HG03060 (cell line): ENCODE data around the gene GPC6.
A peak's percentile ranks its signal among the peaks of the same experiment; 100 is the strongest.
"Not testable (repeated sequence)": the region's sequence is repeated elsewhere in the genome, so short reads cannot be mapped to it uniquely, and the experiment has no call there.

Experiments used
- ATAC-seq: cut with Tn5 transposase; IDR thresholded peaks from one replicate; pipeline ENCODE4 v1.9.1; 2021; ENCODE audit warnings: low read depth, moderate number of reproducible peaks; ENCODE audit not compliant: unreplicated experiment

GPC6 gene

DNA sequence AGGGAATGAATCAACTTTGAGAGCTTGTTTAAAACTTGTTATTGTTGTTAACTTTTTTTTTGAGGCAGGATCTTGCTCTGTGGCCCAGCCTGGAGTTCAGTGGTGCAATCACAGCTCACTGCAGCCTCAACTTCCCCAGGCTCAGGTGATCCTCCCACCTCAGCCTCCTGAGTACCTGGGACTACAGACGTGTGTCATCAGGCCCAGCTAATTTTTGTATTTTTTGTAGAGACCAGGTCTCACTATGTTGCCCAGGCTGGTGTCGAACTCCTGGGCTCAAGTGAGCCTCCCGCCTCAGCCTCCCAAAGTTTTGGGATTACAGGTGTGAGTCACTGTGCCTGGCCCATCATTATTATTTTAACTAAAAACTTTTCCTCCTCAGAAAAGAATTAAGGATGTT lies 1117.1 kb downstream of the GPC6 start:
- ATAC-seq, result not testable (repeated sequence)

DNA sequence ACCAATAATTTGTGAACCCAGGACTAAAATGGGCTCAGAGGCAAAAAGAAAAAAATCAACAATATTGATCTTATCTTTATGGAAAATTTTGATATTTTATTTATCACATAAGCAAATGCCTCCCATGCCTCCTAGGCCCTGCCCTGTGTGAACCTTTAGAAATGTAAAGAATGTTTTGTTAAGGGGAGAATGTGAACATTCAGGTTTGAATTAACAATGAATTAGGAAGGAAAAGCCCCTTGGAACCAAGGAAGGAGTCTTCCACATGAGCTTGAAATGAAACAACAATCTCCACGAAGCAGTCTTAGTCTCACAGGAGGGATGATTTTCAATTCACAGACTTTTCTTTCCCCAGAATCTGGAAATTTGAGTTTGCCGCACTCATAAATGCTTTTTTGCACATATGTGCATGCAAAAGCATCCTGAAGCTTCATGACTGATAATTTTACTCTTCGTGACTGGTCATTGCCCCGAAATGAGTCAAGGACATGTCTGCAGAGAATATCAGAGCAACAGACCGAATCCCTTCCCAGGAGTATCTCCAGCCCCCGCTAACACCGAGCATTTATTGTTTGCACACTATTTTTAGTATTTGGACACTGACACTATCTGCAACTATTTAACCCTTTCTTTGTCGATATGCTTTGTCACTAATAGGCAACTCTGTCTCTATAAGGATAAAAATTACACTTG lies 1117.7 kb downstream of the GPC6 start:
- no peak for ATAC-seq

GRCh38 chr13:94345374-94346195 lies 1119.0 kb downstream of the GPC6 start:
- no peak for ATAC-seq

GRCh38 chr13:94346261-94347019 lies 1119.8 kb downstream of the GPC6 start:
- no peak for ATAC-seq

DNA sequence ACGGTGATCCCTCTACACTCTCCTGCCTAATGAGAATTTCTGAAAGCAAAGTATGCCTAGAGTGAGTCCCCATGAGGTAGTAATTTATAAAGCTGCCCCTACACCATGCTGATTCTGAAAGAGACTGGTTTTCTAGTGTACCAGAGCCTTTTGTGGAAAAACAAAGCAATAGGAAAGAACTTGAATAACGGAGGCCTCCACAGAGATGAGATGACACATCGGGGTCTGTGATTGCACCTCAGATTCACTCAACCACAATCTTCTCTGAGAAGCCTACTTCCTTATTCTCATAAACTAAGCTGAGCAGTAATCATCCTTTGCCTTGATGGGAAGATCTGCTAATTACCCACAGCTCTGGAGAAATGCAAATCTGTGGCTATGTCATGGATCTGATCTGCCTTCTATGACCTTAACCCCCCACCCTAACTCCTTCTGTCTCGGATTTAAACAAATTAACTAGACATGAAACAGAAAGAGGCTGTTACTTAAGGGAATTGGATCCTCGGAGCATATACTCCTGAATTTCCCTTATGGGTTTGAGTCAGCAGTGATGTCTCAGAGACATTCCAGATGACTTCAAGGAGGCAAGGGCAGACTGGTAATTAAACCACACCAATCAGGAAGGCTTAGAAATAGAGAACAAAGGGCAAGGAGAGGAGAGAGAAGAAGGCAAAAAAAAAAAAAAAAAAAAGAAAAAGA lies 1124.8 kb downstream of the GPC6 start:
- ATAC-seq, result no peak

- ATAC-seq, result no peak
These were observed 1125.5 kb downstream of the GPC6 start for GRCh38 chr13:94352057-94352456.

DNA sequence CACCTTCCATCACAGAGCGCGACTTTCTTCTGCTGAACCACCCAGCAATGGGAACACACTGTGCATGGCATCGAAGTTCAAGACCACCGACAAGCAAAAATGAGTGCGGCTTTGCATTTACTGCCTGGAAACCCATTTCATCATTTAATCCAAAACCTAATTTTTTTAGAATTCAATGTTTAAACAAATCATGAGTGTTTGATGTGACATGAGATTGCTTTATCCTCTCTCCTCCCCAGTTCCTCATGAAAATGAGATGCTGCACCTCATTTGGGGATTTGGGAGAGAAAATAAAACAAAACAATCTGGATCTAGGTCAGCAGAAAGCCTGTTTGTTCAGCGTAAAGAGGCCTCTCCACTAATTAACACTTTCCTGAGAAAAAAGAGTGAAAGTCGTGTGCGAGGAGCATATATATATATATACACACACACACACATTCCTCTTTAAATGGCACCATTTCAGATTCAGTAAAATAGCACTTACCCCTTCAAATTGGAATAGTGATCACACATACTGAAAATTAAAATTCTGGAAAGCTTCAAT lies 1126.6 kb downstream of the GPC6 start:
- ATAC-seq, result no peak

- ATAC-seq, result no peak
These were observed 1133.3 kb downstream of the GPC6 start for GRCh38 chr13:94359875-94360274.

DNA sequence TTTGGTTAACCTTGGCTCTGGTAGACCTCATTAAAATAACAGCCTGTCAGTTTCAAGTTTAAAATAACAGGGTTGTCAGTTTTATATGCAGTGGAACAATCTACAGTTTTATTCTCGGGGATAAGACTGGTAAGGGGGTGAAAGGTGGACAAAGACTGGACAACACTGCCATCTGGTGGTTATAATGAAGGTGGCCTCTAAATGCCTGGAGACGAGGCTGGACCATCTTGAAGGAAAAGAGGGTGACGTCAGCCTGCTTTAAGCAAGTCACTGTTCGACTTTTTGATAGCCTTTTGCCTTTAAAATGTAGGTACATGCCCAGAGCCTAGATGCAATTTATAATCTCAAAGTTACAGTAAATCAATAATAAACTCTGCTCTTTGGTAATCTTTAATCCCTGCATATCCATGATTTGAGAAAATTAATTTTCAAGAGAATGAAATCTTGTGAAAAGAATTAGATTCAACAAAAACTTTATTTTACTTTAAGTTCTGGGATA lies 1135.9 kb downstream of the GPC6 start:
- peak; percentile 90 for ATAC-seq

GRCh38 chr13:94366677-94367076 lies 1140.1 kb downstream of the GPC6 start:
- no peak for ATAC-seq

GRCh38 chr13:94369972-94370436 lies 1143.4 kb downstream of the GPC6 start:
- no peak for ATAC-seq

- ATAC-seq, result no peak
These were observed 1145.2 kb downstream of the GPC6 start for GRCh38 chr13:94371855-94372254.

- no peak for ATAC-seq
These were observed 1155.9 kb downstream of the GPC6 start for GRCh38 chr13:94382517-94382916.

DNA sequence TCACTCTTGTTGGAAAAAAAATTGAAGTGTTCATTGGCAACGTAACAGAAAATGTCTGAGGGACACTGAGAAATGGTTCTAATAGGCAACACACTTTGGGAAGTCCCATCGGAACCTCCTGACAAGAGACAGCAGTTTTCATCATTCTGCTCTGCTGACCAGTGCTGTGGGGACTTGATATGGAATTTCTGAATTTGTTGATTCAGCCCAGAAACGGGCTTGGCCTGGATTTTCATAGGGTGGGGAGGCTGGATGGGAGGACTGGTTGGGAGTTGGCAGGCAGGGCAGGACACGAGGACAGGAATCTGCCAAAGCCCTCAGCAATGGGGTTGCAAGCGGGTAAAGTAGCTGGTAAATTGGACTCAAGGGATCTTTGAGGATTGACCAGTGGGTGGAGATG lies 1156.4 kb downstream of the GPC6 start:
- no peak for ATAC-seq

GRCh38 chr13:94384231-94384905 lies 1157.8 kb downstream of the GPC6 start:
- ATAC-seq, result no peak

DNA sequence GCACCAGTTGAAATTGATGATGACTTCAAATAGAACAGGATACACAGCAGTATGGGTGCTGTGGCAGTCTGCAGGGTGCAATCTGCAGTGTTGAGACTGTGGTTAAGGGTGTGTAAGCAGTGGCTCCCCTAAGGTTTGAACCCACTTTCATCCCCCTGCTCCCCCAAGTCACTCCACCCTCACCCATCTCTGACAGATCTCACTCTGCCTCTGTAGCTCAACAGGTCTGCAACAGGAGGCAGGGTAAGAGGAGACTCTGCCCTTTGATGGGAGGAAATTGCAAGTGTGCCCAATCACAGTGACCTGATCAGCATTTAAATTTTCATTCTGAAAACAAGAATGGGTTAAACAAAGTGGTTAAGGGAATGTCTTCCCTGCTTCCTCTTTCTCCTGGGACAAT lies 1160.4 kb downstream of the GPC6 start:
- no peak for ATAC-seq

DNA sequence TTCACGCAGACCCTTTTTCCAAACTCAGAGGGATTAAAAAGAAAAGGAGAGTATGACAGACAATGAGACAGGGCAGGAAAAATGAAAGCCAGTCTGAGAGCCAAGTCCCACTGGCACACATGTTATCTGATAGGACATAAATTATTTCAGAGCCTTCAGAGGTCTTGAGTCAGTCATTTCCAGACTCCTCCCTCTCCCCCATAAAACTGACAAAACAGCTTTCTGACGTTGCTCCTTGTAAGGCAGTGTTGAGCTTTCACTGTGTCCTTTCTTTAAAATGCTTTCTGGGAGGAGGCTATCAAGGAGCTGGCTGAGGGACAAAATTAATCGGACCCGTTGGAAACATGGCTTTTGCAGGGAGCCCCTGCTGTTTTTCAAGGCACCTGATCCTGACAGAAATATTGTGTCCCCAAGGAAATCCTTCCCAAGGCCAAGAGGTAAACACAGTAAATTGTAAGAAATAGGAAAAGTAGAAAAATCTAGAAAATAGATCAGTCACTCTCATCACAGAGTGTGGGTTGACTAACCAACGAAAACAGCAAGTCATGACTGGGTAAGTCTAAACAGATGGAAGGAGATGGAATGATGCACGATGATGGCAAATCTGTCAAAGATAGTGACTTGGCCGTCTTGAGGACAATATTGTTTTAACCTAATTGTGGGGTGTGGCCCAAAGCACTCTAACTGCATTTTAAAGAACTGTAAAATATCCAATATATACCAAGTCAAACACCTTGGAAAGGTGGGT lies 1163.2 kb downstream of the GPC6 start:
- ATAC-seq, result no peak

GRCh38 chr13:94390881-94391280 lies 1164.3 kb downstream of the GPC6 start:
- ATAC-seq, result no peak

GRCh38 chr13:94394723-94395122 lies 1168.1 kb downstream of the GPC6 start:
- ATAC-seq, result no peak
